HepG2 (cell line): Measurements from ENCODE around the gene FRMD4A.

ENCODE experiments used
- CTCF ChIP-seq: sonication (generic); formaldehyde crosslinking; IDR thresholded peaks from 2 replicates; pipeline ENCODE4 v1.5.0; 2020; ENCODE audit warnings: mild to moderate bottlenecking, missing genetic modification reagents, moderate library complexity
- FOXJ3 ChIP-seq: sonication (generic); formaldehyde crosslinking; IDR thresholded peaks from 2 replicates; pipeline ENCODE4 v1.4.0; 2020; ENCODE audit warnings: missing genetic modification reagents, mild to moderate bottlenecking, borderline replicate concordance
- KDM4B ChIP-seq: sonication (generic); formaldehyde crosslinking; IDR thresholded peaks from 2 replicates; pipeline ENCODE4 v1.4.0; 2020; ENCODE audit warnings: missing genetic modification reagents
- PHF20 ChIP-seq: sonication (generic); formaldehyde crosslinking; IDR thresholded peaks from 2 replicates; pipeline ENCODE4 v1.5.0; 2020; ENCODE audit warnings: mild to moderate bottlenecking, missing genetic modification reagents
- YEATS2 ChIP-seq: sonication (generic); formaldehyde crosslinking; IDR thresholded peaks from 2 replicates; pipeline ENCODE4 v1.4.0; 2020; ENCODE audit warnings: missing genetic modification reagents, borderline replicate concordance
- ZNF678 ChIP-seq: sonication (generic); formaldehyde crosslinking; IDR thresholded peaks from 2 replicates; pipeline ENCODE4 v1.4.0; 2020; ENCODE audit warnings: mild to moderate bottlenecking, missing genetic modification reagents

DNA sequence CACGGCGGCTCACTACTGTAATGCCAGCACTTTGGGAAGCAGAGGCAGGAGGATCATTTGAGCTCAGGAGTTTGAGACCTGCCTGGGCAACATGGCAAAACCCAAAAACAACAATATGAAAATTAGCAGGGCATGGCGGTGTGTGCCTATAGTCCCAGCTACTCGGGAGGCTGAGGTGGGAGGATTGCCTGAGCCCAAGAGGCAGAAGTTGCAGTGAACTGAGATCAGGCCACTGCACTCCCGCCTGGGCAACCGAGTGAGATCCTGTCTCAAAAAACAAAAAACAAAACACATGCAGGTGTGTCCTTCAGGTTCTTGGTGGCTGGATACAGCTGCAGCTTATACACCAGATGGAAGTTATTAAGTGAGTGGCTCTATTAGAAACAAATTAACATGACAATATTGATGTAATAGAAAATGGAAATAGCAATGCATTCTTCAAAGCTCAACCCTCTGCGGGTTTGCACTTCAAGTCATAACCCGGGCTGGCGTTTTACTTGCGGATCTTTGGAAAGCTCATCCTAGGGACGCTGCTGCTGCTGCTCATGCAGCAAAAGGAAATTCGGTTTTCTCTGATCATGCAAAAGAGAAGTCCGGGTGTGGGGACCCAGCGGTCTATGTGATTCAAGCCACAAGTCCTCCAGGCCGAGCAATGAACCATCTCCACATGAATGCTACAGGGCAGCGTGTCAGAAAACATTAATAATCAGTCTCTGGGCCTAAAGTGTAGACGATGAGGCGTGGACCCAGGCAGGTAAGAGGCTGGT is 462.0 kb downstream of the FRMD4A start:
- no peak for TF ChIP-seq PHF20 (CRISPR knock-in tag)
- no peak for TF ChIP-seq YEATS2 (CRISPR knock-in tag)
- TF ChIP-seq FOXJ3 = no peak
- no peak for TF ChIP-seq CTCF (CRISPR knock-in tag)
- no peak for TF ChIP-seq KDM4B (CRISPR knock-in tag)
- TF ChIP-seq ZNF678 (CRISPR knock-in tag) = no peak
